Epithelial cell of proximal tubule (primary cell): Measurements from ENCODE around the gene SLC7A6. TPM values are rescaled to one million over a fixed set of nuclear protein-coding genes. Genes with fewer than 3 reads are reported as not detected.

Experiments
- DNase-seq: peaks from one replicate; pipeline ENCODE4 v3.0.0-alpha.2; 2011; ENCODE audit warnings: low read depth
- H3K4me3 ChIP-seq: 2 replicates; pipeline ENCODE4 v1.5.1; 2011; ENCODE audit warnings: low read depth, mild to moderate bottlenecking, low read length
- CTCF ChIP-seq: conservative IDR thresholded peaks from 2 replicates; pipeline ENCODE4 v1.5.1; 2012; ENCODE audit warnings: low read depth, mild to moderate bottlenecking, low read length
- total RNA-seq: library from RNA; depleted of rRNA; stranded (reverse); fragments of >200 nt; gene quantifications from 2 replicates; pipeline ENCODE4 v1.2.3, GENCODE V29; 2015

SLC7A6 gene
- total RNA-seq, 1 donor from 2014 or later: 10.6 TPM

- no peak for DNase-seq
- no peak overlapping the region for H3K4me3 ChIP-seq
- TF ChIP-seq CTCF: no peak
Measured at GRCh38 chr16:68253721-68254120, 10.6 kb upstream of the SLC7A6 start.

- no peak for DNase-seq
- TF ChIP-seq CTCF: no peak
- no peak overlapping the region for H3K4me3 ChIP-seq
Measured at GRCh38 chr16:68255712-68256111, 8.6 kb upstream of the SLC7A6 start.

- no peak for TF ChIP-seq CTCF
- no peak for DNase-seq
- no peak overlapping the region for H3K4me3 ChIP-seq
Measured at GRCh38 chr16:68257251-68257905, 6.9 kb upstream of the SLC7A6 start.

- H3K4me3 ChIP-seq: no peak overlapping the region
- TF ChIP-seq CTCF: no peak
- DNase-seq: peak; percentile 100
Measured at GRCh38 chr16:68257906-68258800, 6.2 kb upstream of the SLC7A6 start.

GRCh38 chr16:68259007-68259825 is 5.1 kb upstream of the SLC7A6 start:
- DNase-seq: no peak
- TF ChIP-seq CTCF: no peak
- no peak overlapping the region for H3K4me3 ChIP-seq

- TF ChIP-seq CTCF: no peak
- H3K4me3 ChIP-seq: peak overlapping the region; percentile 65
- no peak for DNase-seq
Measured at GRCh38 chr16:68263559-68264127, 683 bp upstream of the SLC7A6 start.
